ENCODE results near the gene ABCC4. TPM values are rescaled to one million over a fixed set of nuclear protein-coding genes. Genes with fewer than 3 reads are reported as not detected.

Gene ABCC4
- total RNA-seq, 1 experiment from 2014 or later: 26.3 TPM

DNA sequence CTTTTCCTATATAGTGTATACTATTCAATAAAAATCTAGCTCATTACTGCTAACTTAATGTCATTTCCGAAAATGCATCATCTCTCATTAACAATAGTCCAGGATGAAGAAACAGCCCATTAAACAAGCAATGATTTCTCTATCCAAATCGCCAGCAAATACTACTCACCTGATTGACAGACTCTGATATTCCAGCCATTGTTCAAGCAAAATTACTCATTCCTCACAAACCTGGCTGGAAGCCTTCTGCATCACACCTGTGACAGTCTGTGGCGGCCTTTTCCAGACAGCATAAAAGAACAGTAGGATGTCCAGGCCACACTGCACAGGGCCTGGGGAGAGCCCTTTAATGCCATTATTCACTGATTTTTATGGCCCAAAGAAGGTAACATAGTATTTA lies 115.9 kb downstream of the ABCC4 start:
- Histone ChIP-seq H2AFZ (ENCODE audit: low read depth, low read length, poor library complexity, severe bottlenecking) (no peak overlapping the region), H3K79me2 (ENCODE audit: insufficient read depth, low read length) (no peaks in the 10 kb centered on the region; the same call in 1 of the 2 replicates), H4K20me1 (ENCODE audit: insufficient read depth) (peaks cover 3% of the 10 kb centered on the region; the same call in 1 of the 2 replicates), H3K27me3 (ENCODE audit: insufficient read depth, low read length) (no peaks in the 10 kb centered on the region), H3K36me3 (ENCODE audit: control insufficient read depth in 1 of 2, insufficient read depth in 2 of 2, low read length in 2 of 2) (peaks cover 0 to 8% of the 10 kb centered on the region in 2 experiments; a peak in 1 of 4 replicates), H3K9ac (ENCODE audit: low read length) (no peak overlapping the region), H3K4me3 (replicated peaks in 1 of 2; ENCODE audit: low read depth in 1 of 2, low read length in 2 of 2) (no peak overlapping the region), H3K4me1 (ENCODE audit: control insufficient read depth in 1 of 2, insufficient read depth in 2 of 2, low read length in 2 of 2) (no peaks in the 10 kb centered on the region), H3K27ac (ENCODE audit: low read depth, low read length) (no peak overlapping the region), H3K4me2 (ENCODE audit: low read length) (no peak overlapping the region), H3K9me2 (ENCODE audit: insufficient read depth) (no peaks in the 10 kb centered on the region), H3K9me3 (ENCODE audit: control insufficient read depth in 1 of 2, insufficient read depth in 1 of 2, low read depth in 1 of 2, low read length in 2 of 2) (no peaks in the 10 kb centered on the region)
- intact Hi-C loops (cut with micrococcal nuclease): no loop called here
- ChIA-PET RAD21 (ENCODE audit: low non-redundant PET in 1 of 2, low total read pairs in 2 of 2, uncharacterized antibody in 2 of 2, unreplicated experiment in 2 of 2) (no interaction called here), POLR2A (no interaction called here), CTCF (interaction anchor here (1.4 kb wide), 1 partner anchor 219 kb away, joined by 3 read pairs; no protein-coding TSS in a partner anchor)
- TF ChIP-seq, protein P1, sequence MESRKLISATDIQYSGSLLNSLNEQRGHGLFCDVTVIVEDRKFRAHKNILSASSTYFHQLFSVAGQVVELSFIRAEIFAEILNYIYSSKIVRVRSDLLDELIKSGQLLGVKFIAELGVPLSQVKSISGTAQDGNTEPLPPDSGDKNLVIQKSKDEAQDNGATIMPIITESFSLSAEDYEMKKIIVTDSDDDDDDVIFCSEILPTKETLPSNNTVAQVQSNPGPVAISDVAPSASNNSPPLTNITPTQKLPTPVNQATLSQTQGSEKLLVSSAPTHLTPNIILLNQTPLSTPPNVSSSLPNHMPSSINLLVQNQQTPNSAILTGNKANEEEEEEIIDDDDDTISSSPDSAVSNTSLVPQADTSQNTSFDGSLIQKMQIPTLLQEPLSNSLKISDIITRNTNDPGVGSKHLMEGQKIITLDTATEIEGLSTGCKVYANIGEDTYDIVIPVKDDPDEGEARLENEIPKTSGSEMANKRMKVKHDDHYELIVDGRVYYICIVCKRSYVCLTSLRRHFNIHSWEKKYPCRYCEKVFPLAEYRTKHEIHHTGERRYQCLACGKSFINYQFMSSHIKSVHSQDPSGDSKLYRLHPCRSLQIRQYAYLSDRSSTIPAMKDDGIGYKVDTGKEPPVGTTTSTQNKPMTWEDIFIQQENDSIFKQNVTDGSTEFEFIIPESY (IDR thresholded peaks at IDR 0.05; ENCODE audit: extremely low read depth, insufficient replicate concordance, low read length): no peak
- TF ChIP-seq SP1 (IDR thresholded peaks at IDR 0.05; ENCODE audit: low read depth) (no peak), CEBPB (IDR thresholded peaks at IDR 0.05; ENCODE audit: low read depth) (no peak), RAD21 (IDR thresholded peaks at IDR 0.05; ENCODE audit: low read depth) (no peak), POLR2AphosphoS5 (IDR thresholded peaks at IDR 0.05; ENCODE audit: low read depth, low read length) (no peak)
- no TSS peak for BruUV-seq (replicated peaks)
- no peak for DNase-seq (ENCODE audit: low read depth, low spot score)
- ATAC-seq: no peak

DNA sequence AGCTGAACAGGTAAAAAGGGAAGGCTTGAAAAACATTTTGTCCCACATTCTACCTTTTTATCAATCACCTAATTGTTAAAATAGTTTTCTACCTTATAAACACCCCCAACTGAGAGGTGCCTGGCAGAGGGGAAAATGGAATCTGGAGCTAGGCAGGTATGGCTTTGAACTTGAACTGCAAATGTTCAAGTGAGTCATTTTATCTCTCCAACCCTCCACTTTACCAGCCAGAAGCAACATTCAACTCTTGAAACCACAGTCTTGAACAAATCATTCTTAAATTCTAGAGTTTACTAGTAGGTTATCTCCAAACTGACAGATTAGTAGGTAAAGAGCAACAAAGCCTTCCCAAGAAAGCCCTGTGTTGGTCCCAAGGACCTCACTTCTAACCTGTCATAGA lies 116.9 kb downstream of the ABCC4 start:
- Histone ChIP-seq H3K9me2 (ENCODE audit: insufficient read depth) (no peaks in the 10 kb centered on the region), H3K79me2 (ENCODE audit: insufficient read depth, low read length) (no peaks in the 10 kb centered on the region), H3K9me3 (ENCODE audit: control insufficient read depth in 1 of 2, insufficient read depth in 1 of 2, low read depth in 1 of 2, low read length in 2 of 2) (no peaks in the 10 kb centered on the region), H3K4me3 (replicated peaks in 1 of 2; ENCODE audit: low read depth in 1 of 2, low read length in 2 of 2) (no peak overlapping the region), H3K9ac (ENCODE audit: low read length) (no peak overlapping the region), H3K27me3 (ENCODE audit: insufficient read depth, low read length) (no peaks in the 10 kb centered on the region), H3K4me1 (ENCODE audit: control insufficient read depth in 1 of 2, insufficient read depth in 2 of 2, low read length in 2 of 2) (no peaks in the 10 kb centered on the region), H3K27ac (ENCODE audit: low read depth, low read length) (no peak overlapping the region), H3K4me2 (ENCODE audit: low read length) (no peak overlapping the region), H3K36me3 (ENCODE audit: control insufficient read depth in 1 of 2, insufficient read depth in 2 of 2, low read length in 2 of 2) (peaks cover 0 to 8% of the 10 kb centered on the region in 2 experiments; a peak in 1 of 4 replicates), H4K20me1 (ENCODE audit: insufficient read depth) (no peaks in the 10 kb centered on the region), H2AFZ (ENCODE audit: low read depth, low read length, poor library complexity, severe bottlenecking) (no peak overlapping the region)
- intact Hi-C loops (cut with micrococcal nuclease): no loop called here
- ChIA-PET RAD21 (ENCODE audit: low non-redundant PET in 1 of 2, low total read pairs in 2 of 2, uncharacterized antibody in 2 of 2, unreplicated experiment in 2 of 2) (no interaction called here), POLR2A (no interaction called here), CTCF (interaction anchor here (1.4 kb wide), 1 partner anchor 220 kb away, joined by 3 read pairs; no protein-coding TSS in a partner anchor)
- ATAC-seq (no peak), DNase-seq (ENCODE audit: low read depth, low spot score) (no peak)
- no TSS peak for BruUV-seq (replicated peaks)
- TF ChIP-seq, protein P2, sequence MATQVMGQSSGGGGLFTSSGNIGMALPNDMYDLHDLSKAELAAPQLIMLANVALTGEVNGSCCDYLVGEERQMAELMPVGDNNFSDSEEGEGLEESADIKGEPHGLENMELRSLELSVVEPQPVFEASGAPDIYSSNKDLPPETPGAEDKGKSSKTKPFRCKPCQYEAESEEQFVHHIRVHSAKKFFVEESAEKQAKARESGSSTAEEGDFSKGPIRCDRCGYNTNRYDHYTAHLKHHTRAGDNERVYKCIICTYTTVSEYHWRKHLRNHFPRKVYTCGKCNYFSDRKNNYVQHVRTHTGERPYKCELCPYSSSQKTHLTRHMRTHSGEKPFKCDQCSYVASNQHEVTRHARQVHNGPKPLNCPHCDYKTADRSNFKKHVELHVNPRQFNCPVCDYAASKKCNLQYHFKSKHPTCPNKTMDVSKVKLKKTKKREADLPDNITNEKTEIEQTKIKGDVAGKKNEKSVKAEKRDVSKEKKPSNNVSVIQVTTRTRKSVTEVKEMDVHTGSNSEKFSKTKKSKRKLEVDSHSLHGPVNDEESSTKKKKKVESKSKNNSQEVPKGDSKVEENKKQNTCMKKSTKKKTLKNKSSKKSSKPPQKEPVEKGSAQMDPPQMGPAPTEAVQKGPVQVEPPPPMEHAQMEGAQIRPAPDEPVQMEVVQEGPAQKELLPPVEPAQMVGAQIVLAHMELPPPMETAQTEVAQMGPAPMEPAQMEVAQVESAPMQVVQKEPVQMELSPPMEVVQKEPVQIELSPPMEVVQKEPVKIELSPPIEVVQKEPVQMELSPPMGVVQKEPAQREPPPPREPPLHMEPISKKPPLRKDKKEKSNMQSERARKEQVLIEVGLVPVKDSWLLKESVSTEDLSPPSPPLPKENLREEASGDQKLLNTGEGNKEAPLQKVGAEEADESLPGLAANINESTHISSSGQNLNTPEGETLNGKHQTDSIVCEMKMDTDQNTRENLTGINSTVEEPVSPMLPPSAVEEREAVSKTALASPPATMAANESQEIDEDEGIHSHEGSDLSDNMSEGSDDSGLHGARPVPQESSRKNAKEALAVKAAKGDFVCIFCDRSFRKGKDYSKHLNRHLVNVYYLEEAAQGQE (IDR thresholded peaks at IDR 0.05; ENCODE audit: low read depth): no peak
- TF ChIP-seq EZH2phosphoT487 (IDR thresholded peaks at IDR 0.05; ENCODE audit: borderline replicate concordance): no peak
- TF ChIP-seq SP1 (IDR thresholded peaks at IDR 0.05; ENCODE audit: low read depth): no peak
- TF ChIP-seq SIN3A (IDR thresholded peaks at IDR 0.05; ENCODE audit: low read depth): no peak
- TF ChIP-seq SRF (IDR thresholded peaks at IDR 0.05; ENCODE audit: low read depth): no peak
